Mesenchymal stem cell (in vitro differentiated cells and primary cell): Measurements from ENCODE around the gene USP12.

Experiments
- DNase-seq: peaks from one replicate; pipeline ENCODE4 v3.0.0-alpha.2; 2013
- H2AFZ ChIP-seq: one replicate; pipeline ENCODE4 v1.6.1; 2013; ENCODE audit warnings: low read depth, mild to moderate bottlenecking, control low read depth, inconsistent platforms, low read length, moderate library complexity
- H2AK5ac ChIP-seq: 2 replicates; pipeline ENCODE4 v1.6.1; 2013; ENCODE audit warnings: low read length, moderate library complexity, mild to moderate bottlenecking, inconsistent platforms; ENCODE audit not compliant: severe bottlenecking
- H2BK120ac ChIP-seq: one replicate; pipeline ENCODE4 v1.6.1; 2013; ENCODE audit warnings: low read depth, mild to moderate bottlenecking, inconsistent platforms, low read length, moderate library complexity
- H2BK12ac ChIP-seq, 2 experiments: one replicate each; pipeline ENCODE4 v1.6.1; 2013; ENCODE audit warnings: inconsistent platforms in 2 of 2, low read length in 2 of 2, mild to moderate bottlenecking in 2 of 2, moderate library complexity in 2 of 2, control low read depth in 1 of 2
- H2BK15ac ChIP-seq: one replicate; pipeline ENCODE4 v1.6.1; 2013; ENCODE audit warnings: mild to moderate bottlenecking, low read depth, inconsistent platforms; ENCODE audit not compliant: poor library complexity, severe bottlenecking
- H2BK5ac ChIP-seq: 2 replicates; pipeline ENCODE4 v1.6.1; 2013; ENCODE audit warnings: low read depth, mild to moderate bottlenecking, low read length, control low read depth, inconsistent platforms; ENCODE audit not compliant: poor library complexity, severe bottlenecking
- H3K14ac ChIP-seq, 2 experiments: one replicate each; pipeline ENCODE4 v1.6.1; 2013; ENCODE audit warnings: inconsistent platforms in 2 of 2, low read length in 2 of 2, control low read depth in 1 of 2, mild to moderate bottlenecking in 1 of 2, moderate library complexity in 1 of 2
- H3K18ac ChIP-seq, 2 experiments: one replicate each; pipeline ENCODE4 v1.6.1; 2013; ENCODE audit warnings: inconsistent platforms in 2 of 2, low read length in 2 of 2, control low read depth in 1 of 2, low read depth in 1 of 2, mild to moderate bottlenecking in 1 of 2
- H3K23ac ChIP-seq, 2 experiments: one replicate each; pipeline ENCODE4 v1.6.1; 2013; ENCODE audit warnings: inconsistent platforms in 2 of 2, low read length in 2 of 2, mild to moderate bottlenecking in 2 of 2, moderate library complexity in 2 of 2, control low read depth in 1 of 2
- H3K27ac ChIP-seq: 2 replicates; pipeline ENCODE4 v1.5.1; 2013; ENCODE audit warnings: mild to moderate bottlenecking, moderate library complexity, low read length, control low read depth, inconsistent platforms; ENCODE audit not compliant: poor library complexity, severe bottlenecking
- H3K27me3 ChIP-seq, 2 experiments: 2 replicates each; pipeline versions ENCODE4 v1.6.1 to v1.7.0; 2013; ENCODE audit warnings: low read length in 2 of 2, mild to moderate bottlenecking in 2 of 2, moderate library complexity in 2 of 2, control low read depth in 1 of 2, inconsistent platforms in 1 of 2; ENCODE audit not compliant: control insufficient read depth in 1 of 2, insufficient read depth in 1 of 2
- H3K36me3 ChIP-seq, 2 experiments: 2 replicates each; pipeline versions ENCODE4 v1.6.1 to v1.7.0; 2013; ENCODE audit warnings: low read length in 2 of 2, control low read depth in 1 of 2, inconsistent platforms in 1 of 2, low read depth in 1 of 2, mild to moderate bottlenecking in 1 of 2; ENCODE audit not compliant: insufficient read depth in 2 of 2, control insufficient read depth in 1 of 2
- H3K4ac ChIP-seq, 2 experiments: one replicate each; pipeline ENCODE4 v1.6.1; 2013; ENCODE audit warnings: inconsistent platforms in 2 of 2, low read length in 2 of 2, mild to moderate bottlenecking in 2 of 2, moderate library complexity in 2 of 2, control low read depth in 1 of 2, low read depth in 1 of 2
- H3K4me1 ChIP-seq: 2 replicates; pipeline ENCODE4 v1.6.1; 2013; ENCODE audit warnings: low read depth, low read length, control low read depth; ENCODE audit not compliant: control insufficient read depth, insufficient read depth
- H3K4me2 ChIP-seq: 2 replicates; pipeline ENCODE4 v1.6.1; 2013; ENCODE audit warnings: low read length, mild to moderate bottlenecking, inconsistent platforms; ENCODE audit not compliant: poor library complexity, severe bottlenecking
- H3K4me3 ChIP-seq, 2 experiments: 2 replicates each; pipeline versions ENCODE4 v1.5.1 to v1.7.0; 2013; ENCODE audit warnings: low read length in 2 of 2, mild to moderate bottlenecking in 2 of 2, control low read depth in 1 of 2, low read depth in 1 of 2; ENCODE audit not compliant: insufficient read depth in 1 of 2
- H3K79me1 ChIP-seq: replicated peaks from 2 replicates; pipeline ENCODE4 v1.6.1; 2013; ENCODE audit warnings: mild to moderate bottlenecking, control low read depth, low read length, inconsistent platforms; ENCODE audit not compliant: poor library complexity, severe bottlenecking
- H3K9ac ChIP-seq: 2 replicates; pipeline ENCODE4 v1.7.0; 2013; ENCODE audit warnings: mild to moderate bottlenecking, low read length, moderate library complexity
- H3K9me3 ChIP-seq: 2 replicates; pipeline ENCODE4 v1.7.0; 2013; ENCODE audit warnings: mild to moderate bottlenecking, low read length; ENCODE audit not compliant: control insufficient read depth
- H4K8ac ChIP-seq: one replicate; pipeline ENCODE4 v1.6.1; 2013; ENCODE audit warnings: inconsistent platforms, mild to moderate bottlenecking, low read length, moderate library complexity
- H4K91ac ChIP-seq: one replicate; pipeline ENCODE4 v1.6.1; 2013; ENCODE audit warnings: mild to moderate bottlenecking, low read length, inconsistent platforms
- WGBS: methylation state at CpG from one replicate; pipeline ENCODE4 v1.1.7; 2013; ENCODE audit warnings: mixed read lengths; 5-methylcytosine and 5-hydroxymethylcytosine counted together

Gene USP12

DNA sequence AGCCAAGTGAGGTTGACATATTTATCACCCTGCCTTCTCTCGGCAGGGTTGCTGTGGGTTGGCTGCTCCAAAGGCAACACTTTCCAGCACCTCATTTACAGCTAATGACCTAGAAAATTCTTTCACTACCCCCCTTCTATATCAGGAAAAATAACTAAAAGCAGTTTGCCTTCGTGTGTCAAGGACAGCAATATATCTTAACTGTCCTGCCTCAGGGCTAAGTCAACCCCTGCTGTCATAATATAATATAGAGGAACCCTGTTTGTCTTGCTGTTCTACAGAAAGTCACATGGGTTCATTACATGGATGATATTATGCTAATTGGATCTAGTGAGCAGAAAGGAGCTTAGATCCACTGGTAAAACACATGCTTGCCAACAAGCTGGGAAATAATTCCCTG is 28.1 kb upstream of the USP12 start:
- H2BK5ac ChIP-seq = no peak overlapping the region
- H3K9me3 ChIP-seq = peaks cover 3% of the 10 kb centered on the region
- 53% methylated on average over 2 of the region's 2 CpGs for WGBS
- H2AFZ ChIP-seq = no peak overlapping the region
- no peak overlapping the region for H3K4me2 ChIP-seq
- no peak overlapping the region for H2BK15ac ChIP-seq
- no peak overlapping the region for H4K8ac ChIP-seq
- H3K79me1 ChIP-seq = no peaks in the 10 kb centered on the region
- no peaks in the 10 kb centered on the region for H3K4me1 ChIP-seq
- no peak overlapping the region for H3K23ac ChIP-seq
- H3K18ac ChIP-seq = no peak overlapping the region
- H3K14ac ChIP-seq = no peak overlapping the region
- no peak overlapping the region for H4K91ac ChIP-seq
- H2BK12ac ChIP-seq = no peak overlapping the region
- H3K4ac ChIP-seq = no peak overlapping the region
- DNase-seq = no peak
- H3K9ac ChIP-seq = no peak overlapping the region
- H3K27ac ChIP-seq = no peak overlapping the region
- H3K4me3 ChIP-seq = no peak overlapping the region
- H2AK5ac ChIP-seq = no peak overlapping the region
- H2BK120ac ChIP-seq = no peak overlapping the region
- no peaks in the 10 kb centered on the region for H3K36me3 ChIP-seq
- no peaks in the 10 kb centered on the region for H3K27me3 ChIP-seq

DNA sequence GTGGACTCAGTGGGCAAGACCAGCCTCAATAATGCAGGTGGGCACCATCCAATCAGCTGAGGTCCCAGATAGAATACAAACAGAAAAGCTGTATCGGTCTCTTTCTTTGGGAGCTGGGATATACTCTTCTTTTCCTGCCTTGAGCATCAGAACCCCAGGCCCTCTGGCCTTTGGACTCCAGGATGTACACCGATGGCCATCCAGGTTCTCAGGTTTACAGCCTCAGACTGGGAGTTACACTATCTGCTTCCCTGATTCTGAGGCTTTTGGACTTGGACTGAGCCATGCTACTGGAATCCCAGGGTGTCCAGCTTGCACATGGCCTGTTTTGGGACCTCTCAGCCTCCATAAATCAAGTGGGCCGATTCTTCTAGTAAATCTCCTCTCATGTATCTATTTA is 27.6 kb upstream of the USP12 start:
- H4K91ac ChIP-seq = no peak overlapping the region
- no peak overlapping the region for H3K14ac ChIP-seq
- H4K8ac ChIP-seq = no peak overlapping the region
- DNase-seq = no peak
- H2AK5ac ChIP-seq = no peak overlapping the region
- H3K36me3 ChIP-seq = no peaks in the 10 kb centered on the region
- H2AFZ ChIP-seq = no peak overlapping the region
- H3K79me1 ChIP-seq = no peaks in the 10 kb centered on the region
- no peak overlapping the region for H3K4me3 ChIP-seq
- H3K9me3 ChIP-seq = peaks cover 3% of the 10 kb centered on the region
- no peak overlapping the region for H3K4ac ChIP-seq
- no peak overlapping the region for H2BK12ac ChIP-seq
- no peak overlapping the region for H2BK5ac ChIP-seq
- no peak overlapping the region for H3K27ac ChIP-seq
- H3K4me1 ChIP-seq = no peaks in the 10 kb centered on the region
- 94% methylated on average over 2 of the region's 3 CpGs for WGBS
- no peaks in the 10 kb centered on the region for H3K27me3 ChIP-seq
- no peak overlapping the region for H2BK120ac ChIP-seq
- H3K4me2 ChIP-seq = no peak overlapping the region
- no peak overlapping the region for H3K9ac ChIP-seq
- H2BK15ac ChIP-seq = no peak overlapping the region
- H3K18ac ChIP-seq = no peak overlapping the region
- H3K23ac ChIP-seq = no peak overlapping the region

DNA sequence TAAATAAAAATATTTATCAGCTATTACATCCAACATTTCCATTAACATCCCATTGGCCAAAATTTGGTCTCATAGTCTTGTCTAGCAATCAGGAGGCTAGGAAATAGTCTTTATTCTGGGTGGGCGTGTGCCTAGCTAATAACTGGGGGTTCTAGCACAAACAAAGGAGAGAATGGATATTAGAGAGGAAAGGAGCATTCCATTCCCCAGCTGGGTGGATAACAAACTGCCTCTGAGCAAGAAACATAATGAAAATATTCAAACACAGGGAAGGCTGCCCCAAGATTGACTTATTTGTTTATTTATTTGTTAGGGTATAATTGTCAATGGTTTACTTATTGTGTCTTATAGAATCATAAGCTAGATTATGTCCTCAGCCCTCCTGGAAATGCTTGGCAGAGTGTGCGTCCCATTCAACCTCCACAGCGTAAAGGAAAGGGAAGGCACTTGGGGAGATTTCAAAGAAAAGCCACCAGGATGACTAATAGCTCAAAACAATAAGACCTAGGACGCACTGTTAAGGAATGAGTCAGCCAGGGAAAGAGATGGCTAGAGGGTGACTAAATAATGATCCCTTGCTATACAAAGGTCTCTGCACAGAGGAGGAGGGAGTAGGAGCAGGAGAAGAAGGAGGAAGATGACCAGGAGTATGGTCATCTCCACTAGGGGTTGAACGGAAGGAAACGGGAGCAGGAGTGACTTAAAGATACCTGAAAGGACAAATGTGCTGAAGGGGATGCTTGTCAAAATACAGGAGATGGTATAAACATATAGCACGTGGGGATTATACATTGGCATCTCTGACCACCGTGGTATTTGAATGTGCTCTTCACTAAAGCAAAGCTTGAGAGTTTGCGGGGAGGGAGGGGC is 23.5 kb upstream of the USP12 start:
- no peak overlapping the region for H2BK12ac ChIP-seq
- no peak overlapping the region for H3K4me2 ChIP-seq
- H2BK5ac ChIP-seq = no peak overlapping the region
- peak; percentile 90 for DNase-seq
- peak overlapping the region in 1 of 2 experiments; percentile 33 for H3K4me3 ChIP-seq
- no peak overlapping the region for H3K23ac ChIP-seq
- H3K79me1 ChIP-seq = no peaks in the 10 kb centered on the region
- no peak overlapping the region for H3K18ac ChIP-seq
- H3K4me1 ChIP-seq = no peaks in the 10 kb centered on the region
- H3K9ac ChIP-seq = peak overlapping the region; percentile 64
- no peak overlapping the region for H2BK15ac ChIP-seq
- H3K36me3 ChIP-seq = no peaks in the 10 kb centered on the region
- no peak overlapping the region for H2AK5ac ChIP-seq
- WGBS = 21% methylated on average over 9 of the region's 9 CpGs
- no peak overlapping the region for H2BK120ac ChIP-seq
- H3K27me3 ChIP-seq = no peaks in the 10 kb centered on the region
- H3K9me3 ChIP-seq = peaks cover 3% of the 10 kb centered on the region
- H2AFZ ChIP-seq = no peak overlapping the region
- H3K27ac ChIP-seq = no peak overlapping the region
- H3K4ac ChIP-seq = no peak overlapping the region
- H4K91ac ChIP-seq = no peak overlapping the region
- no peak overlapping the region for H3K14ac ChIP-seq
- no peak overlapping the region for H4K8ac ChIP-seq

DNA sequence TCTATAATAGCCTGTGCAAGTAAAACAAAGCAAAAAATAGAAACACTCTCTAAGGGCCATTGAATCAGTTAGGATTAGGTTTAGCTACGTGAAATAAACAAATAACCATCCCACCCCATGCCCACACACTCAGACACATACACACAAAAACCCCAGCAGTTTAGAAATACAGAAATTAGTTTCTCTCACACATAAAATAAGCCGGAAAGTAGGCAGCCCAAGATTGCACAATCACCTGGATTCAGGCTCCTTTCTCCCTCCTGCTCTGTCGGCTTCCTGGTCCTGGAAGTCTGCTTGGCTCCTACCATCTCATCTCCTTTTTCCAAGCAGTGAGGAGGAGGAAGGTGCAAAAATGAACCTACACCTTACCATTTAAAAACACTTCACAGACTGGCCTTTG is 22.6 kb upstream of the USP12 start:
- no peak overlapping the region for H3K14ac ChIP-seq
- no peak overlapping the region for H2BK12ac ChIP-seq
- no peak overlapping the region for H4K91ac ChIP-seq
- no peak overlapping the region for H2BK120ac ChIP-seq
- no peaks in the 10 kb centered on the region for H3K4me1 ChIP-seq
- no peaks in the 10 kb centered on the region for H3K36me3 ChIP-seq
- no peak overlapping the region for H3K18ac ChIP-seq
- no peak overlapping the region for H2AK5ac ChIP-seq
- H2BK15ac ChIP-seq = no peak overlapping the region
- no peak overlapping the region for H3K27ac ChIP-seq
- no peak overlapping the region for H3K4me3 ChIP-seq
- no peaks in the 10 kb centered on the region for H3K27me3 ChIP-seq
- H3K9me3 ChIP-seq = peaks cover 3% of the 10 kb centered on the region
- no peak overlapping the region for H2AFZ ChIP-seq
- H3K9ac ChIP-seq = no peak overlapping the region
- WGBS = 92% methylated on average over 2 of the region's 3 CpGs
- H3K79me1 ChIP-seq = no peaks in the 10 kb centered on the region
- peak; percentile 22 for DNase-seq
- H3K4me2 ChIP-seq = no peak overlapping the region
- H4K8ac ChIP-seq = no peak overlapping the region
- peak overlapping the region in 1 of 2 experiments; percentile 51 for H3K4ac ChIP-seq
- H3K23ac ChIP-seq = no peak overlapping the region
- no peak overlapping the region for H2BK5ac ChIP-seq
